Kidney epithelial cell (primary cell): ENCODE measurements around the gene ATP6V0E1. TPM values are rescaled to one million over a fixed set of nuclear protein-coding genes. Genes with fewer than 3 reads are reported as not detected.

Source experiments
- DNase-seq: peaks from one replicate; pipeline ENCODE4 v3.0.0-alpha.2; 2010; ENCODE audit warnings: low read depth
- H3K27me3 ChIP-seq: 2 replicates; pipeline ENCODE4 v1.6.0; 2011; ENCODE audit warnings: low read length; ENCODE audit not compliant: control insufficient read depth, insufficient read depth
- H3K36me3 ChIP-seq: 2 replicates; pipeline ENCODE4 v1.5.1; 2011; ENCODE audit warnings: low read length; ENCODE audit not compliant: control insufficient read depth, insufficient read depth
- H3K4me3 ChIP-seq: 2 replicates; pipeline ENCODE4 v1.5.1; 2011; ENCODE audit warnings: low read depth, mild to moderate bottlenecking, control low read depth, low read length
- total RNA-seq: library from RNA; depleted of rRNA; stranded (reverse); fragments of >200 nt; gene quantifications from 2 replicates; pipeline ENCODE4 v1.2.3, GENCODE V29; 2015
- TF ChIP-seq, protein P1 (sequence below): IDR thresholded peaks from 2 replicates; pipeline ENCODE4 v1.5.1; 2011; ENCODE audit warnings: mild to moderate bottlenecking, moderate library complexity, low read length, control low read depth, inconsistent platforms; ENCODE audit not compliant: insufficient read depth, poor library complexity, severe bottlenecking

The ATP6V0E1 gene
- total RNA-seq, 1 donor from 2014 or later: 178 TPM

DNA sequence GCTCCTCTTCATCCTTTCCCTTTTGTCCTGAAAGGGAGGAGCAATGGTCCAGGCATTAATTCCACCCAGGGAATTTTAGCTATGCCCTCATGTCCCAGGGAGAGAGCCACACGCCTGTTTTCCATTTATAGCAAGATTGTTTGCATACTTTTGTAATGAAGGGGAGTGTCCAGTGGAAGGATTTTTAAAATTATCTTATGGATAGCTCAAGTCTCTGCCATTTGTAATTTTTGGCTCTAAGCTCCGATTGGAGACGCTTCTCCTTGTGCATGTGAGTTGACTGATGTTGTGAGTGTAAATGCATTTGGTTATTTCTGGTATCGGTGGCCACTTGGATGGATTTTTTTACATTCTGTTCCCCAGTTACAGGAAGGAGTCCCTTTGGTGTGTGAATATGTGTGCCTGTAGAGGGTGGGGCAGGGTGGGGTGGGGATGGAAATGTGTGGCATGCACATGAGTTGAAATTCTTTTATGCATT lies 31.5 kb upstream of the ATP6V0E1 start:
- Histone ChIP-seq H3K36me3 (no peaks in the 10 kb centered on the region), H3K4me3 (no peak overlapping the region), H3K27me3 (no peaks in the 10 kb centered on the region)
- TF ChIP-seq, protein P1, sequence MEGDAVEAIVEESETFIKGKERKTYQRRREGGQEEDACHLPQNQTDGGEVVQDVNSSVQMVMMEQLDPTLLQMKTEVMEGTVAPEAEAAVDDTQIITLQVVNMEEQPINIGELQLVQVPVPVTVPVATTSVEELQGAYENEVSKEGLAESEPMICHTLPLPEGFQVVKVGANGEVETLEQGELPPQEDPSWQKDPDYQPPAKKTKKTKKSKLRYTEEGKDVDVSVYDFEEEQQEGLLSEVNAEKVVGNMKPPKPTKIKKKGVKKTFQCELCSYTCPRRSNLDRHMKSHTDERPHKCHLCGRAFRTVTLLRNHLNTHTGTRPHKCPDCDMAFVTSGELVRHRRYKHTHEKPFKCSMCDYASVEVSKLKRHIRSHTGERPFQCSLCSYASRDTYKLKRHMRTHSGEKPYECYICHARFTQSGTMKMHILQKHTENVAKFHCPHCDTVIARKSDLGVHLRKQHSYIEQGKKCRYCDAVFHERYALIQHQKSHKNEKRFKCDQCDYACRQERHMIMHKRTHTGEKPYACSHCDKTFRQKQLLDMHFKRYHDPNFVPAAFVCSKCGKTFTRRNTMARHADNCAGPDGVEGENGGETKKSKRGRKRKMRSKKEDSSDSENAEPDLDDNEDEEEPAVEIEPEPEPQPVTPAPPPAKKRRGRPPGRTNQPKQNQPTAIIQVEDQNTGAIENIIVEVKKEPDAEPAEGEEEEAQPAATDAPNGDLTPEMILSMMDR: no peak
- DNase-seq: no peak

- Histone ChIP-seq H3K36me3 (no peaks in the 10 kb centered on the region), H3K27me3 (no peaks in the 10 kb centered on the region), H3K4me3 (no peak overlapping the region)
- TF ChIP-seq, protein P1: no peak
- no peak for DNase-seq
These were observed 29.5 kb upstream of the ATP6V0E1 start for GRCh38 chr5:172953776-172954675.

DNA sequence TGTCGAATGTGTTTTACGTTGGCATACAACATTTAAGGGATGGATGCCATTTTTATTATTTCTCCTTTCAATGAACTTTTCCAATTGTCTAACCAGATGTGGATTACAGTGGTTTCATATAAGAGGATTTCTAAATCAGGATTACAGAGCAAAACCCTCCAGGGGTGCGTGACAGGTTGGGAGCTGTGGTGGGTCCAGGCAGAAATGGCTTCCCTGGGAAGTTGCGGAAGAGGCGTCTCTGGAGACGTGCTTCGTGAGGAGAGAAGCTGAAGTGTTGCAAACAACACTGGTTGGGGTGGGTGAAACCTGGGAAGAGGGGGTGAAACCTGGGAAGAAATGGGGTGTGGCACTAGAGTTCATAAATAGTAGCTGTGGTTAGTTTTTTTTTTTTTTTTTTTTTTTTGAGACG lies 28.8 kb upstream of the ATP6V0E1 start:
- Histone ChIP-seq H3K36me3 (no peaks in the 10 kb centered on the region), H3K4me3 (no peak overlapping the region), H3K27me3 (no peaks in the 10 kb centered on the region)
- no peak for DNase-seq
- TF ChIP-seq, protein P1: no peak

DNA sequence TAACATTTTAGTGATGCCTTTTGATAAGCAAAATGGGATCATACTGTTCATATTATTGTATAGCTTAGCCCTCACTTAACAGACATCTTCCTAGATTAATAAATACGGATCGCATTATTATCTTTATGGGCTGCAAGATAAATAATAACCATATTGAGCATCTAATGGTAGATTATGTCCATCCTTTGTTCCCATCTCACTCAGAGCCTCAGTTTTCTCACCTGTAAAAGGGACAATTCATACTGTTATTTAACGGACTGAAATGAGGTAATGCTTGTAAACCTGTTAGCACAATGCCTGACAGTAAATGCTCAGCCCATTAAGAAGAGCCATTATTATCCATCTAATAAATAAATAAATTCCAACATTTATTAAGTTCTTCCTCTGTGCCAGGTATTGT lies 27.3 kb upstream of the ATP6V0E1 start:
- no peak overlapping the region for H3K4me3 ChIP-seq
- TF ChIP-seq, protein P1: no peak

DNA sequence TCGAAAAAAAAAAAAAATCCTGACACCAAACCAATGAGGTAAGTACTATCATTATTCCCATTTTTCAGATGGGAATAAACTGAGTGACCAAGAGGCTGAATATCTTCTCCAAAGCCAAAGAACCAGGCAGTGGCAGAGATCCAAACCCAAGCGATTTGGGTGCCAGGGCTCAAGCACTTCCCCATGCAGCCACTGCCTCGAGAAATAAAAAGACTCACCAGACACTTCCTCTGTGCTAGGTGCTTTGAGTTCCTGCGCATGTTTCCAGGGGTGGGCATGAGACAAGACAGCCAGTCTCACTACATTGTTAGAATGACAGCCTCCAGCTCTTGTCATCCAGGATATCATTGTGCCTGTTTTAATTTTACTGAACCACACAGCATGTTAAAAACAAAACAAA lies 26.6 kb upstream of the ATP6V0E1 start:
- H3K36me3 ChIP-seq: no peaks in the 10 kb centered on the region
- TF ChIP-seq, protein P1: no peak
- no peaks in the 10 kb centered on the region for H3K27me3 ChIP-seq
- H3K4me3 ChIP-seq: no peak overlapping the region
- no peak for DNase-seq

More for the DNA sequence above, 27.3 kb upstream of the ATP6V0E1 start:
- H3K27me3 ChIP-seq: no peaks in the 10 kb centered on the region
- DNase-seq: no peak
- no peaks in the 10 kb centered on the region for H3K36me3 ChIP-seq

GRCh38 chr5:172957458-172957857 lies 26.1 kb upstream of the ATP6V0E1 start:
- no peaks in the 10 kb centered on the region for H3K27me3 ChIP-seq
- no peak overlapping the region for H3K4me3 ChIP-seq
- DNase-seq: no peak
- TF ChIP-seq, protein P1: no peak
- no peaks in the 10 kb centered on the region for H3K36me3 ChIP-seq
